HepG2 (cell line): Measurements from ENCODE around the gene BCAS4. TPM values are rescaled to one million over a fixed set of nuclear protein-coding genes. Genes with fewer than 3 reads are reported as not detected.

Experiments
- ATAC-seq: fragments of 200-7000 bp; cut with Tn5 transposase; 3 replicates; pipeline ENCODE4 v1.9.1; 2020; ENCODE audit warnings: mild to moderate bottlenecking, moderate library complexity
- BruUV-seq: library from RNA; stranded (reverse); fragments of 400-500 nt; replicated peaks from 2 replicates; lab custom pipeline; 2021; lab: Mats Ljungman, UMichigan
- CTCF ChIA-PET: fragments of 300-600 bp; formaldehyde crosslinking; extraction: SDS; loops from one replicate; lab custom pipeline; 2021; ENCODE audit warnings: low total read pairs, inconsistent platforms, low intra/inter-chr PET ratio; lab: Yijun Ruan, JAX
- POLR2A ChIA-PET: fragments of 350-600 bp; sonication (Branson Sonifier 250); formaldehyde crosslinking; loops from one replicate; lab custom pipeline; 2020; ENCODE audit warnings: antibody characterized with exemption, inconsistent platforms; lab: Yijun Ruan, JAX
- DNase-seq: peaks from one replicate; pipeline ENCODE4 v3.0.0-alpha.2; 2015; ENCODE audit warnings: low spot score
- FAIRE-seq: peaks from 3 replicates; lab custom pipeline; 2011; peaks lifted over from hg19 to GRCh38; lab: Jason Lieb, UNC
- H2AFZ ChIP-seq: one replicate; pipeline ENCODE4 v1.6.1; 2011; ENCODE audit warnings: low read length, inconsistent platforms
- H3K27ac ChIP-seq: fragments of 300-600 bp; 3 replicates; pipeline ENCODE4 v1.8.0; 2011; ENCODE audit warnings: mixed run types, mild to moderate bottlenecking, mixed read lengths, low read length, inconsistent platforms; ENCODE audit not compliant: insufficient read depth; ENCODE audit errors: extremely low read length
- H3K27me3 ChIP-seq, 2 experiments: fragments of 200-600 bp in 1 of 2; 2 replicates in 1 of 2; 3 replicates in 1 of 2; pipeline versions ENCODE4 v1.6.0 to v1.8.0; 2011; ENCODE audit warnings: low read length in 2 of 2, mild to moderate bottlenecking in 2 of 2, moderate library complexity in 2 of 2, inconsistent platforms in 1 of 2; ENCODE audit not compliant: insufficient read depth in 2 of 2, control insufficient read depth in 1 of 2
- H3K36me3 ChIP-seq, 2 experiments: fragments of 200-600 bp in 1 of 2; replicated peaks in 1 of 2; 2 replicates in 1 of 2; 3 replicates in 1 of 2; pipeline versions ENCODE4 v1.5.1 to v1.8.0; 2011; ENCODE audit warnings: low read length in 2 of 2, inconsistent platforms in 1 of 2; ENCODE audit not compliant: insufficient read depth in 2 of 2, control insufficient read depth in 1 of 2
- H3K4me1 ChIP-seq: 2 replicates; pipeline ENCODE4 v1.5.1; 2012; ENCODE audit warnings: low read length, inconsistent platforms; ENCODE audit not compliant: insufficient read depth
- H3K4me2 ChIP-seq: 2 replicates; pipeline ENCODE4 v1.6.0; 2011; ENCODE audit warnings: low read depth, low read length, inconsistent platforms
- H3K4me3 ChIP-seq, 3 experiments: fragments of 200-600 bp in 1 of 3; sonication (generic), shearing (Covaris generic) in 1 of 3; replicated peaks in 1 of 3; 2 replicates each; pipeline ENCODE4 v1.5.1; 2011 to 2016; ENCODE audit warnings: low read length in 3 of 3, inconsistent platforms in 2 of 3, low read depth in 2 of 3, mild to moderate bottlenecking in 2 of 3, control low read depth in 1 of 3, mixed read lengths in 1 of 3; ENCODE audit not compliant: insufficient read depth in 1 of 3
- H3K79me2 ChIP-seq: one replicate; pipeline ENCODE4 v1.6.1; 2011; ENCODE audit warnings: low read length, inconsistent platforms; ENCODE audit not compliant: insufficient read depth
- H3K9ac ChIP-seq: 2 replicates; pipeline ENCODE4 v1.6.0; 2011; ENCODE audit warnings: mild to moderate bottlenecking, low read depth, low read length, inconsistent platforms; ENCODE audit not compliant: insufficient read depth
- H3K9me3 ChIP-seq: 2 replicates; pipeline ENCODE4 v1.5.1; 2012; ENCODE audit warnings: mild to moderate bottlenecking, low read length
- H4K20me1 ChIP-seq: 2 replicates; pipeline ENCODE4 v1.6.0; 2011; ENCODE audit warnings: inconsistent platforms, mild to moderate bottlenecking, low read length, moderate library complexity; ENCODE audit not compliant: insufficient read depth
- ARNT2 ChIP-seq: sonication (generic); formaldehyde crosslinking; IDR thresholded peaks from 2 replicates; pipeline ENCODE4 v1.8.0; 2022; ENCODE audit warnings: mild to moderate bottlenecking, low read depth, missing genetic modification reagents, moderate library complexity
- BORCS8-MEF2B ChIP-seq: sonication (generic); formaldehyde crosslinking; IDR thresholded peaks from 2 replicates; pipeline ENCODE4 v1.8.0; 2022; ENCODE audit warnings: mild to moderate bottlenecking, missing genetic modification reagents
- KAT2B ChIP-seq: fragments of 150-350 bp; IDR thresholded peaks from 2 replicates; pipeline ENCODE4 v1.6.1; 2014; ENCODE audit warnings: low read depth, low read length, borderline replicate concordance
- NONO ChIP-seq, 2 experiments: fragments of 450-650 bp in 1 of 2; sonication (generic) in 1 of 2; formaldehyde crosslinking in 1 of 2; IDR thresholded peaks in 1 of 2; conservative IDR thresholded peaks in 1 of 2; 2 replicates each; pipeline versions ENCODE4 v1.6.1 to v1.8.0; 2017 to 2022; ENCODE audit warnings: mild to moderate bottlenecking in 1 of 2, missing genetic modification reagents in 1 of 2, moderate library complexity in 1 of 2
- NR0B2 ChIP-seq: sonication (generic); formaldehyde crosslinking; IDR thresholded peaks from 2 replicates; pipeline ENCODE4 v1.4.0; 2020; ENCODE audit warnings: mild to moderate bottlenecking, missing genetic modification reagents
- PRPF4 ChIP-seq: fragments of 200-400 bp; formaldehyde crosslinking; IDR thresholded peaks from 2 replicates; pipeline ENCODE4 v1.6.1; 2016; ENCODE audit warnings: low read length, low read depth; ENCODE audit not compliant: poor library complexity, severe bottlenecking
- REL ChIP-seq: sonication (generic); formaldehyde crosslinking; conservative IDR thresholded peaks from 2 replicates; pipeline ENCODE4 v1.8.0; 2022; ENCODE audit warnings: mild to moderate bottlenecking, missing genetic modification reagents, moderate library complexity
- SP1 ChIP-seq, 2 experiments: fragments of 450-650 bp in 1 of 2; sonication (generic) in 1 of 2; formaldehyde crosslinking in 1 of 2; IDR thresholded peaks; 2 replicates each; pipeline versions ENCODE4 v1.4.0 to v1.6.1; 2016 to 2020; ENCODE audit warnings: missing genetic modification reagents in 1 of 2
- TARDBP ChIP-seq: sonication (generic); formaldehyde crosslinking; IDR thresholded peaks from 2 replicates; pipeline ENCODE4 v1.8.0; 2022; ENCODE audit warnings: mild to moderate bottlenecking, missing genetic modification reagents
- TGIF2 ChIP-seq: IDR thresholded peaks from 2 replicates; pipeline ENCODE4 v1.6.1; 2016; ENCODE audit warnings: control low read depth, missing compliant biosample characterization
- XBP1 ChIP-seq: sonication (generic); formaldehyde crosslinking; IDR thresholded peaks from 2 replicates; pipeline ENCODE4 v1.5.0; 2020; ENCODE audit warnings: missing genetic modification reagents
- ZKSCAN8 ChIP-seq: IDR thresholded peaks from 2 replicates; pipeline ENCODE4 v1.6.1; 2016; ENCODE audit warnings: borderline replicate concordance, missing genetic modification reagents, missing compliant biosample characterization
- ZNF576 ChIP-seq: sonication (generic); formaldehyde crosslinking; IDR thresholded peaks from 2 replicates; pipeline ENCODE4 v1.4.0; 2020; ENCODE audit warnings: mild to moderate bottlenecking, missing genetic modification reagents
- ZNF652 ChIP-seq: IDR thresholded peaks from 2 replicates; pipeline ENCODE4 v1.6.1; 2016; ENCODE audit warnings: low read depth, borderline replicate concordance
- whole genome bisulfite sequencing: methylation state at CpG from one replicate; pipeline ENCODE4 v1.1.6; 2017; ENCODE audit warnings: low lambda C conversion rate; 5-methylcytosine and 5-hydroxymethylcytosine counted together
- in situ Hi-C: cut with HindIII; loops from 2 replicates; pipeline ENCODE4 v1.10.0; 2017; ENCODE audit warnings: low pct_unique_long_range_greater_than_20kb; ENCODE audit not compliant: extremely low pct_ligation_motif_present
- intact Hi-C: fragments of 100-400 bp; cut with micrococcal nuclease; formaldehyde crosslinking; loops from one replicate; pipeline ENCODE4 v1.10.0; 2022; ENCODE audit not compliant: unreplicated experiment
- polyA plus RNA-seq, 8 experiments: library from polyadenylated mRNA; depleted of rRNA in 3 of 8; stranded (reverse) in 7 of 8; unstranded in 1 of 8; fragments of >200 nt; fragmentation: Illumina TruSeq in 4 of 8; extraction: Trizol in 4 of 8; gene quantifications; 2 replicates each; pipeline versions ENCODE4 v1.2.1 to v1.2.3, GENCODE V29; 2011 to 2016; ENCODE audit warnings: low read depth in 4 of 8, missing spikeins in 1 of 8, mixed read lengths in 1 of 8; ENCODE audit not compliant: insufficient read depth in 1 of 8
- total RNA-seq, 5 experiments: library from RNA; depleted of rRNA; stranded (reverse); fragments of >200 nt; fragmentation: Illumina TruSeq; extraction: Trizol; gene quantifications; 2 replicates each; pipeline ENCODE4 v1.2.3, GENCODE V29; 2016; ENCODE audit warnings: low read depth in 1 of 5
- TF ChIP-seq, protein P1 (sequence below): sonication (generic); formaldehyde crosslinking; IDR thresholded peaks from 2 replicates; pipeline ENCODE4 v1.8.1; 2023; ENCODE audit warnings: mild to moderate bottlenecking, missing genetic modification reagents, borderline replicate concordance

BCAS4 gene
- total and polyA plus RNA-seq, 2 of the 13 experiments (the other 11 are each of a cell fraction or from before 2014, with no cell fraction given), result 7.2 to 8.0 TPM

GRCh38 chr20:50823319-50823718 is 28.5 kb downstream of the BCAS4 start:
- Histone ChIP-seq H3K9me3 (no peaks in the 10 kb centered on the region), H3K4me2 (no peak overlapping the region), H3K36me3 (no peaks in the 10 kb centered on the region), H3K79me2 (no peaks in the 10 kb centered on the region), H2AFZ (no peak overlapping the region), H3K4me1 (peaks cover 21% of the 10 kb centered on the region), H3K27me3 (no peaks in the 10 kb centered on the region), H3K9ac (no peak overlapping the region), H4K20me1 (no peaks in the 10 kb centered on the region), H3K27ac (no peak overlapping the region), H3K4me3 (no peak overlapping the region)
- intact Hi-C loops, result no loop called here
- ChIA-PET CTCF (no interaction called here), POLR2A (no interaction called here)
- in situ Hi-C loops, result no loop called here
- no peak for FAIRE-seq
- no peak for TF ChIP-seq ARNT2 (CRISPR knock-in tag)
- no peak for TF ChIP-seq TGIF2
- TF ChIP-seq, protein P1, sequence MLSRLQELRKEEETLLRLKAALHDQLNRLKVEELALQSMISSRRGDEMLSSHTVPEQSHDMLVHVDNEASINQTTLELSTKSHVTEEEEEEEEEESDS (CRISPR knock-in tag), result no peak
- no peak for TF ChIP-seq ZNF576 (CRISPR knock-in tag)
- TF ChIP-seq ZKSCAN8 (CRISPR knock-in tag), result no peak
- no peak for TF ChIP-seq TARDBP (CRISPR knock-in tag)
- TF ChIP-seq NONO (IDR thresholded peaks at IDR 0.05), result no peak
- TF ChIP-seq NONO (CRISPR knock-in tag; conservative IDR thresholded peaks at IDR 0.05), result no peak
- 95% methylated on average over 6 of the region's 6 CpGs for WGBS
- DNase-seq, result no peak
- BruUV-seq, result no TSS peak
- no peak for ATAC-seq

GRCh38 chr20:50824137-50824536 is 29.3 kb downstream of the BCAS4 start:
- Histone ChIP-seq H3K9ac (no peak overlapping the region), H3K36me3 (no peaks in the 10 kb centered on the region), H3K4me2 (no peak overlapping the region), H3K4me3 (no peak overlapping the region)
- CTCF ChIA-PET, result no interaction called here
- DNase-seq, result no peak
- in situ Hi-C loops, result no loop called here
- intact Hi-C loops, result no loop called here
- TF ChIP-seq BORCS8-MEF2B (CRISPR knock-in tag) (no peak), REL (CRISPR knock-in tag) (no peak), NR0B2 (CRISPR knock-in tag) (no peak), ZNF652 (no peak), XBP1 (CRISPR knock-in tag) (no peak), SP1 (IDR thresholded peaks at IDR 0.05) (no peak), SP1 (CRISPR knock-in tag; IDR thresholded peaks at IDR 0.05) (no peak), PRPF4 (no peak), KAT2B (no peak)
- TF ChIP-seq, all 625 proteins: peak for 0
- Histone ChIP-seq H4K20me1 (no peaks in the 10 kb centered on the region), H3K4me1 (peaks cover 14% of the 10 kb centered on the region), H3K27ac (no peak overlapping the region), H3K27me3 (no peaks in the 10 kb centered on the region), H3K79me2 (no peaks in the 10 kb centered on the region), H3K9me3 (no peaks in the 10 kb centered on the region), H2AFZ (no peak overlapping the region)
- 63% methylated on average over 3 of the region's 3 CpGs for WGBS
- POLR2A ChIA-PET, result no interaction called here
- BruUV-seq, result no TSS peak
- ATAC-seq (no peak), FAIRE-seq (no peak)
